CD4-positive, alpha-beta memory T cell (primary cell): ENCODE data around the gene GPR15. TPM values are rescaled to one million over a fixed set of nuclear protein-coding genes. Genes with fewer than 3 reads are reported as not detected.

Experiments
- CTCF ChIA-PET: fragments of 350-600 bp; sonication (Branson Sonifier 250); formaldehyde crosslinking; loops from one replicate; lab custom pipeline; 2021; ENCODE audit warnings: inconsistent platforms; ENCODE audit not compliant: partially characterized antibody; lab: Charles Lee
- POLR2A ChIA-PET: fragments of 350-600 bp; sonication (Branson Sonifier 250); formaldehyde crosslinking; loops from one replicate; lab custom pipeline; 2021; ENCODE audit not compliant: partially characterized antibody; lab: Charles Lee
- DNase-seq, 5 donors: peaks; one replicate each; pipeline versions ENCODE4 v3.0.0 to v3.0.0-alpha.2; 2020 to 2022; ENCODE audit warnings: mixed read lengths in 1 of 5
- H3K27ac ChIP-seq: one replicate; pipeline ENCODE4 v1.7.0; 2013; ENCODE audit warnings: low read depth, low read length
- H3K27me3 ChIP-seq: 2 replicates; pipeline ENCODE4 v1.7.0; 2013; ENCODE audit warnings: mild to moderate bottlenecking, low read length, moderate library complexity; ENCODE audit not compliant: insufficient read depth
- H3K36me3 ChIP-seq: 2 replicates; pipeline ENCODE4 v1.7.0; 2013; ENCODE audit warnings: mild to moderate bottlenecking, low read length, moderate library complexity; ENCODE audit not compliant: insufficient read depth
- H3K4me1 ChIP-seq: 2 replicates; pipeline ENCODE4 v1.7.0; 2013; ENCODE audit warnings: mild to moderate bottlenecking, low read length, moderate library complexity; ENCODE audit not compliant: insufficient read depth
- H3K4me3 ChIP-seq, 2 donors: one replicate each; pipeline ENCODE4 v1.7.0; 2013; ENCODE audit warnings: low read length in 2 of 2, mild to moderate bottlenecking in 1 of 2
- H3K9me3 ChIP-seq, 2 donors: one replicate each; pipeline ENCODE4 v1.7.0; 2013; ENCODE audit warnings: low read length in 2 of 2, control low read depth in 1 of 2; ENCODE audit not compliant: control insufficient read depth in 1 of 2
- H3K27ac Mint-ChIP-seq, 7 donors: one replicate each; pipeline ENCODE4 v1.8.0; 2020 to 2021; ENCODE audit warnings: mixed read lengths in 7 of 7, mild to moderate bottlenecking in 6 of 7, inconsistent platforms in 3 of 7, moderate library complexity in 3 of 7
- H3K27me3 Mint-ChIP-seq, 2 donors: one replicate each; pipeline ENCODE4 v1.8.0; 2020 to 2021; ENCODE audit warnings: mixed read lengths in 2 of 2
- H3K36me3 Mint-ChIP-seq, 2 donors: one replicate each; pipeline ENCODE4 v1.8.0; 2020 to 2021; ENCODE audit warnings: mixed read lengths in 2 of 2, inconsistent platforms in 1 of 2, mild to moderate bottlenecking in 1 of 2
- H3K4me1 Mint-ChIP-seq, 4 donors: one replicate each; pipeline ENCODE4 v1.8.0; 2020 to 2021; ENCODE audit warnings: mixed read lengths in 4 of 4, mild to moderate bottlenecking in 1 of 4
- H3K4me3 Mint-ChIP-seq, 8 donors: one replicate each; pipeline ENCODE4 v1.8.0; 2020 to 2021; ENCODE audit warnings: mixed read lengths in 8 of 8, mild to moderate bottlenecking in 7 of 8, moderate library complexity in 6 of 8, inconsistent platforms in 3 of 8
- H3K9me3 Mint-ChIP-seq, 8 donors: one replicate each; pipeline ENCODE4 v1.8.0; 2020 to 2021; ENCODE audit warnings: mixed read lengths in 8 of 8, mild to moderate bottlenecking in 5 of 8, inconsistent platforms in 3 of 8, moderate library complexity in 1 of 8
- intact Hi-C: fragments of 100-400 bp; cut with micrococcal nuclease; formaldehyde crosslinking; loops from one replicate; pipeline ENCODE4 v1.15.1; 2023
- polyA plus RNA-seq, 2 donors: library from polyadenylated mRNA; unstranded; fragments of 300-500 nt; fragmentation: Illumina TruSeq; gene quantifications; one replicate each; pipeline ENCODE4 v1.2.3, GENCODE V29; 2021
- total RNA-seq, 2 experiments: library from RNA; stranded (reverse); gene quantifications; one replicate each; pipeline ENCODE4 v1.2.3, GENCODE V29; 2021

Gene GPR15
- total and polyA plus RNA-seq, 4 experiments from 2014 or later, result 12.9 to 32.0 (median 22.7) TPM

GRCh38 chr3:98548544-98548943 is 16.8 kb downstream of the GPR15 start:
- Mint-ChIP-seq H3K4me1 (peaks cover 22 to 48% (median 31%) of the 10 kb centered on the region in 4 donors), H3K36me3 (peaks cover 0 to 4% of the 10 kb centered on the region in 2 donors)

GRCh38 chr3:98550833-98551232 is 19.1 kb downstream of the GPR15 start:
- Histone ChIP-seq H3K4me3 (no peak overlapping the region), H3K27ac (no peak overlapping the region), H3K36me3 (no peaks in the 10 kb centered on the region), H3K27me3 (no peaks in the 10 kb centered on the region), H3K4me1 (peaks cover 70% of the 10 kb centered on the region), H3K9me3 (no peaks in the 10 kb centered on the region)
- Mint-ChIP-seq H3K9me3 (peaks cover 0 to 2% (median 0%) of the 10 kb centered on the region in 8 donors), H3K4me1 (peaks cover 33 to 68% (median 48%) of the 10 kb centered on the region in 4 donors), H3K27ac (peak overlapping the region in 6 of 7 donors; percentile 30 to 97 (median 53)), H3K36me3 (peaks cover 0 to 4% of the 10 kb centered on the region in 2 donors), H3K27me3 (no peaks in the 10 kb centered on the region), H3K4me3 (peak overlapping the region in 1 of 8 donors; percentile 20)
- intact Hi-C loops, result no loop called here
- no peak for DNase-seq
- ChIA-PET POLR2A (interaction anchor here (1.2 to 20.3 kb wide), 5 partner anchors 9 to 37 kb away, joined by 3 to 680 read pairs (median 8); partner anchors contain the start of gene CLDND1), CTCF (interaction anchor here (1.3 to 3.2 kb wide), 4 partner anchors 13 to 28 kb away, joined by 4 to 13 read pairs (median 8); partner anchors contain the start of gene CLDND1)

More at GRCh38 chr3:98548544-98548943, 16.8 kb downstream of the GPR15 start:
- no peak overlapping the region for H3K27ac ChIP-seq
- no peaks in the 10 kb centered on the region for H3K9me3 ChIP-seq
- H3K4me1 ChIP-seq, result peaks cover 50% of the 10 kb centered on the region
- CTCF ChIA-PET, result interaction anchor here (2.1 kb wide), 1 partner anchor 24 kb away, joined by 4 read pairs; no protein-coding TSS in a partner anchor
- no peak overlapping the region for H3K4me3 Mint-ChIP-seq
- H3K36me3 ChIP-seq, result no peaks in the 10 kb centered on the region
- intact Hi-C loops, result no loop called here
- H3K27me3 ChIP-seq, result no peaks in the 10 kb centered on the region
- H3K4me3 ChIP-seq, result no peak overlapping the region
- peak overlapping the region in 2 of 7 donors; percentile 11 to 17 for H3K27ac Mint-ChIP-seq
- POLR2A ChIA-PET, result interaction anchor here (3.5 to 20.3 kb wide), 3 partner anchors 16 to 35 kb away, joined by 26 to 680 read pairs (median 225); partner anchors contain the start of gene CLDND1
- no peaks in the 10 kb centered on the region for H3K27me3 Mint-ChIP-seq
- H3K9me3 Mint-ChIP-seq, result peaks cover 0 to 2% (median 0%) of the 10 kb centered on the region in 8 donors
- no peak for DNase-seq

GRCh38 chr3:98551236-98551635 is 19.5 kb downstream of the GPR15 start:
- H3K4me1 Mint-ChIP-seq, result peaks cover 34 to 68% (median 48%) of the 10 kb centered on the region in 4 donors
- peaks cover 0 to 2% (median 0%) of the 10 kb centered on the region in 8 donors for H3K9me3 Mint-ChIP-seq
- Histone ChIP-seq H3K9me3 (no peaks in the 10 kb centered on the region), H3K4me3 (no peak overlapping the region), H3K36me3 (no peaks in the 10 kb centered on the region), H3K27me3 (no peaks in the 10 kb centered on the region), H3K27ac (peak overlapping the region; percentile 1), H3K4me1 (peaks cover 71% of the 10 kb centered on the region)
- POLR2A ChIA-PET, result interaction anchor here (1.2 to 20.3 kb wide), 5 partner anchors 8 to 38 kb away, joined by 3 to 680 read pairs (median 8); partner anchors contain the start of gene CLDND1
- no peak for DNase-seq
- CTCF ChIA-PET, result interaction anchor here (0.8 to 3.2 kb wide), 5 partner anchors 10 to 28 kb away, joined by 3 to 13 read pairs (median 5); partner anchors contain the start of gene CLDND1
- peak overlapping the region in 4 of 7 donors; percentile 43 to 97 (median 80) for H3K27ac Mint-ChIP-seq
- intact Hi-C loops, result no loop called here
- peaks cover 0 to 4% of the 10 kb centered on the region in 2 donors for H3K36me3 Mint-ChIP-seq
- H3K27me3 Mint-ChIP-seq, result no peaks in the 10 kb centered on the region
- peak overlapping the region in 1 of 8 donors; percentile 20 for H3K4me3 Mint-ChIP-seq

- CTCF ChIA-PET, result interaction anchor here (0.8 to 3.2 kb wide), 4 partner anchors 10 to 29 kb away, joined by 3 to 13 read pairs (median 8); partner anchors contain the start of gene CLDND1
- Mint-ChIP-seq H3K4me1 (peaks cover 38 to 71% (median 51%) of the 10 kb centered on the region in 4 donors), H3K9me3 (peaks cover 0 to 2% (median 0%) of the 10 kb centered on the region in 8 donors), H3K4me3 (peak overlapping the region in 3 of 8 donors; percentile 34 to 77 (median 48)), H3K36me3 (peaks cover 0 to 4% of the 10 kb centered on the region in 2 donors), H3K27me3 (no peaks in the 10 kb centered on the region), H3K27ac (peak overlapping the region; percentile 70 to 97 (median 82))
- Histone ChIP-seq H3K27me3 (no peaks in the 10 kb centered on the region), H3K36me3 (no peaks in the 10 kb centered on the region), H3K27ac (peak overlapping the region; percentile 1), H3K4me1 (peaks cover 73% of the 10 kb centered on the region), H3K9me3 (no peaks in the 10 kb centered on the region), H3K4me3 (no peak overlapping the region)
- POLR2A ChIA-PET, result interaction anchor here (1.1 to 20.3 kb wide), 6 partner anchors 14 to 223 kb away, joined by 3 to 680 read pairs (median 71); partner anchors contain the start of genes CLDND1 and GPR15
- DNase-seq, result no peak
- intact Hi-C loops, result no loop called here
Measured at GRCh38 chr3:98551754-98552153, 20.0 kb downstream of the GPR15 start.

GRCh38 chr3:98552232-98553020 is 20.6 kb downstream of the GPR15 start:
- Mint-ChIP-seq H3K27me3 (no peaks in the 10 kb centered on the region), H3K4me3 (peak overlapping the region in 5 of 8 donors; percentile 48 to 77 (median 52)), H3K27ac (peak overlapping the region; percentile 70 to 97 (median 88)), H3K9me3 (peaks cover 0 to 2% (median 0%) of the 10 kb centered on the region in 8 donors), H3K36me3 (peaks cover 0 to 4% of the 10 kb centered on the region in 2 donors), H3K4me1 (peaks cover 44 to 77% (median 57%) of the 10 kb centered on the region in 4 donors)
- POLR2A ChIA-PET, result interaction anchor here (1.0 to 20.3 kb wide), 7 partner anchors 13 to 224 kb away, joined by 3 to 680 read pairs (median 72); partner anchors contain the start of genes CLDND1, CPOX and GPR15
- intact Hi-C loops, result no loop called here
- CTCF ChIA-PET, result interaction anchor here (1.5 to 3.2 kb wide), 2 partner anchors 12 to 20 kb away, joined by 7 to 12 read pairs; no protein-coding TSS in a partner anchor
- Histone ChIP-seq H3K4me1 (peaks cover 79% of the 10 kb centered on the region), H3K4me3 (no peak overlapping the region), H3K27ac (peak overlapping the region; percentile 38), H3K36me3 (no peaks in the 10 kb centered on the region), H3K27me3 (no peaks in the 10 kb centered on the region), H3K9me3 (no peaks in the 10 kb centered on the region)
- DNase-seq, result no peak

- H3K36me3 ChIP-seq, result no peaks in the 10 kb centered on the region
- DNase-seq, result peak in 1 of 5 donors; percentile 33
- H3K4me1 ChIP-seq, result peaks cover 86% of the 10 kb centered on the region
- peak overlapping the region; percentile 70 to 97 (median 88) for H3K27ac Mint-ChIP-seq
- H3K4me3 ChIP-seq, result no peak overlapping the region
- H3K27me3 ChIP-seq, result no peaks in the 10 kb centered on the region
- peaks cover 0 to 2% (median 0%) of the 10 kb centered on the region in 8 donors for H3K9me3 Mint-ChIP-seq
- peaks cover 49 to 84% (median 63%) of the 10 kb centered on the region in 4 donors for H3K4me1 Mint-ChIP-seq
- CTCF ChIA-PET, result interaction anchor here (1.5 to 3.2 kb wide), 2 partner anchors 12 to 19 kb away, joined by 7 to 12 read pairs; no protein-coding TSS in a partner anchor
- POLR2A ChIA-PET, result interaction anchor here (1.0 to 20.3 kb wide), 7 partner anchors 12 to 225 kb away, joined by 3 to 680 read pairs (median 72); partner anchors contain the start of genes CLDND1, CPOX and GPR15
- H3K27me3 Mint-ChIP-seq, result no peaks in the 10 kb centered on the region
- no peaks in the 10 kb centered on the region for H3K9me3 ChIP-seq
- peak overlapping the region; percentile 38 for H3K27ac ChIP-seq
- intact Hi-C loops, result no loop called here
- H3K36me3 Mint-ChIP-seq, result peaks cover 0 to 4% of the 10 kb centered on the region in 2 donors
- H3K4me3 Mint-ChIP-seq, result peak overlapping the region in 7 of 8 donors; percentile 5 to 77 (median 49)
Measured at GRCh38 chr3:98553021-98553563, 21.3 kb downstream of the GPR15 start.
